Liver (tissue), 9 donors: ENCODE results near the gene UBR2. TPM values are rescaled to one million over a fixed set of nuclear protein-coding genes. Genes with fewer than 3 reads are reported as not detected.

ENCODE experiments used
- DNase-seq: peaks from one replicate; pipeline ENCODE4 v3.0.0-alpha.2; 2017; ENCODE audit warnings: low spot score
- H3K27ac ChIP-seq, 2 donors: one replicate each; pipeline ENCODE4 v1.7.0; 2013; ENCODE audit warnings: inconsistent platforms in 2 of 2, low read length in 2 of 2, control low read depth in 1 of 2, low read depth in 1 of 2, mild to moderate bottlenecking in 1 of 2
- H3K27me3 ChIP-seq, 4 donors: one replicate each; pipeline versions ENCODE4 v1.6.1 to v1.7.0; 2013; ENCODE audit warnings: low read length in 3 of 4, inconsistent platforms in 1 of 4, mild to moderate bottlenecking in 1 of 4, moderate library complexity in 1 of 4; ENCODE audit not compliant: control insufficient read depth in 4 of 4, insufficient read depth in 4 of 4
- H3K36me3 ChIP-seq, 4 donors: one replicate each; pipeline versions ENCODE4 v1.6.1 to v1.7.0; 2013; ENCODE audit warnings: low read length in 3 of 4, mild to moderate bottlenecking in 3 of 4, low read depth in 1 of 4, moderate library complexity in 1 of 4; ENCODE audit not compliant: control insufficient read depth in 4 of 4, insufficient read depth in 3 of 4
- H3K4me1 ChIP-seq, 4 donors: one replicate each; pipeline versions ENCODE4 v1.6.1 to v1.7.0; 2013; ENCODE audit warnings: low read length in 3 of 4, mild to moderate bottlenecking in 3 of 4, moderate library complexity in 1 of 4; ENCODE audit not compliant: control insufficient read depth in 4 of 4, insufficient read depth in 4 of 4
- H3K4me3 ChIP-seq, 3 donors: one replicate each; pipeline versions ENCODE4 v1.6.1 to v1.7.0; 2013; ENCODE audit warnings: low read length in 3 of 3, control low read depth in 1 of 3, low read depth in 1 of 3, mild to moderate bottlenecking in 1 of 3
- H3K9ac ChIP-seq, 2 donors: one replicate each; pipeline ENCODE4 v1.7.0; 2013; ENCODE audit warnings: low read length in 2 of 2, mild to moderate bottlenecking in 2 of 2, moderate library complexity in 2 of 2, control low read depth in 1 of 2, low read depth in 1 of 2
- H3K9me3 ChIP-seq, 4 donors: one replicate each; pipeline versions ENCODE4 v1.6.1 to v1.7.0; 2013; ENCODE audit warnings: low read length in 3 of 4; ENCODE audit not compliant: control insufficient read depth in 4 of 4
- ATF3 ChIP-seq: IDR thresholded peaks from 2 replicates; pipeline ENCODE4 v1.6.1; 2016; ENCODE audit warnings: antibody characterized with exemption
- EGR1 ChIP-seq, 2 donors: IDR thresholded peaks; 2 replicates each; pipeline ENCODE4 v1.6.1; 2016 to 2018; ENCODE audit warnings: antibody characterized with exemption in 2 of 2, low read depth in 2 of 2
- FOXA1 ChIP-seq: IDR thresholded peaks from 2 replicates; pipeline ENCODE4 v1.6.1; 2016; ENCODE audit warnings: antibody characterized with exemption
- FOXA2 ChIP-seq: IDR thresholded peaks from 2 replicates; pipeline ENCODE4 v1.6.1; 2016; ENCODE audit warnings: antibody characterized with exemption
- HNF4A ChIP-seq, 2 donors: conservative IDR thresholded peaks; 2 replicates each; pipeline ENCODE4 v1.6.1; 2016; ENCODE audit warnings: antibody characterized with exemption in 2 of 2, mild to moderate bottlenecking in 2 of 2
- HNF4G ChIP-seq: IDR thresholded peaks from 2 replicates; pipeline ENCODE4 v1.6.1; 2016; ENCODE audit warnings: antibody characterized with exemption
- JUND ChIP-seq, 2 donors: IDR thresholded peaks; 2 replicates each; pipeline ENCODE4 v1.6.1; 2016; ENCODE audit warnings: antibody characterized with exemption in 2 of 2
- RAD21 ChIP-seq, 2 donors: IDR thresholded peaks; 2 replicates each; pipeline ENCODE4 v1.6.1; 2016; ENCODE audit warnings: antibody characterized with exemption in 2 of 2, mild to moderate bottlenecking in 2 of 2
- RXRA ChIP-seq, 2 donors: IDR thresholded peaks; 2 replicates each; pipeline ENCODE4 v1.6.1; 2017 to 2018; ENCODE audit warnings: antibody characterized with exemption in 2 of 2, mild to moderate bottlenecking in 1 of 2
- SP1 ChIP-seq: IDR thresholded peaks from 2 replicates; pipeline ENCODE4 v1.6.1; 2018; ENCODE audit warnings: antibody characterized with exemption, mild to moderate bottlenecking
- TAF1 ChIP-seq: conservative IDR thresholded peaks from 2 replicates; pipeline ENCODE4 v1.6.1; 2016; ENCODE audit warnings: antibody characterized with exemption, mild to moderate bottlenecking
- YY1 ChIP-seq: IDR thresholded peaks from 2 replicates; pipeline ENCODE4 v1.6.1; 2016; ENCODE audit warnings: antibody characterized with exemption, mild to moderate bottlenecking
- ZBTB33 ChIP-seq: IDR thresholded peaks from 2 replicates; pipeline ENCODE4 v1.6.1; 2016; ENCODE audit warnings: antibody characterized with exemption
- WGBS: extraction: QIAGEN DNeasy Blood & Tissue Kit; methylation state at CpG from one replicate; pipeline ENCODE4 v1.1.7; 2013; 5-methylcytosine and 5-hydroxymethylcytosine counted together
- polyA plus RNA-seq, 2 donors: library from polyadenylated mRNA; stranded (reverse) in 1 of 2; unstranded in 1 of 2; fragments of 200-250 nt in 1 of 2; fragments of >200 nt in 1 of 2; fragmentation: Nextera tagmentation in 1 of 2; extraction: Ambion mirVana in 1 of 2; gene quantifications; one replicate each; pipeline versions ENCODE4 v1.2.1 to v1.2.3, GENCODE V29; 2013 to 2015
- total RNA-seq, 2 donors: library from RNA; depleted of rRNA; stranded (reverse); fragments of >200 nt; gene quantifications; one replicate each; pipeline ENCODE4 v1.2.3, GENCODE V29; 2014
- TF ChIP-seq, protein P1 (sequence below): IDR thresholded peaks from 2 replicates; pipeline ENCODE4 v1.6.1; 2016; ENCODE audit warnings: antibody characterized with exemption
- TF ChIP-seq, protein P2 (sequence below): IDR thresholded peaks from 2 replicates; pipeline ENCODE4 v1.6.1; 2016; ENCODE audit warnings: antibody characterized with exemption, mild to moderate bottlenecking
- donor health status: healthy.
- donor health status: healthy.
- donor health status: healthy.
- donor health status: healthy.
- donor health status: healthy.

UBR2 gene
- total and polyA plus RNA-seq, 4 donors = 6.3 to 32.9 (median 19.3) TPM

GRCh38 chr6:42704251-42704936 is 140.6 kb downstream of the UBR2 start:
- Histone ChIP-seq H3K4me3 (no peak overlapping the region), H3K27ac (no peak overlapping the region), H3K36me3 (no peaks in the 10 kb centered on the region), H3K9ac (no peak overlapping the region), H3K9me3 (no peaks in the 10 kb centered on the region), H3K4me1 (no peaks in the 10 kb centered on the region), H3K27me3 (no peaks in the 10 kb centered on the region)
- no peak for TF ChIP-seq RXRA (IDR thresholded peaks at IDR 0.05)
- TF ChIP-seq ATF3 = no peak
- TF ChIP-seq RAD21 (IDR thresholded peaks at IDR 0.05) = no peak
- TF ChIP-seq EGR1 (IDR thresholded peaks at IDR 0.05; ENCODE audit: low read depth in 2 of 2) = no peak
- TF ChIP-seq FOXA1 = no peak
- no peak for TF ChIP-seq YY1
- no peak for TF ChIP-seq ZBTB33
- no peak for TF ChIP-seq FOXA2
- TF ChIP-seq HNF4G = no peak
- DNase-seq = no peak
- WGBS = 68% methylated on average over 24 of the region's 24 CpGs

DNA sequence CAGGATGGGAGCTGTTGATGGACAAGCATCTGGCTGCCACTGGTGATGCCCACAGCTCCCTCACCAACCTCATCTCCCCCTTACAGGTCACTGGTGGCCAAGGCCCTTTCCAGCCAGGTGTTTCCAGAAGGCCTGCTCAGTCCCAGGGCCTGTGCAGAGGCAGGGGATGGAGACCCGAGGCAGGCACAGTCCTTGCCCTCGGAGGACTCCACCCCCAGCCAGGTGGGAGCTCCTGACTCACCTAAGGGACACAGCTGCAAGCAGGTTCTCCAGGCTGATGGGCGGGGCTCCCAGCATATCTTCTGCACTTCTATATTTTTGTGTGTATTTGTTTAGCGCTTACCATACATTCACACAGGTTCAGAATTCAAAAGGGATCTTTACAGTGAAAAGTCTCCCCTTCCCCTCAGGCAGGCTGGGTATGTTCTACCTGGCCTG is 141.1 kb downstream of the UBR2 start:
- H3K9ac ChIP-seq = no peak overlapping the region
- H3K9me3 ChIP-seq = no peaks in the 10 kb centered on the region
- no peak overlapping the region for H3K4me3 ChIP-seq
- 89% methylated on average over 4 of the region's 4 CpGs for WGBS
- H3K36me3 ChIP-seq = no peaks in the 10 kb centered on the region
- no peak for DNase-seq
- H3K27ac ChIP-seq = no peak overlapping the region
- H3K27me3 ChIP-seq = no peaks in the 10 kb centered on the region
- TF ChIP-seq HNF4G (no peak), EGR1 (IDR thresholded peaks at IDR 0.05; ENCODE audit: low read depth in 2 of 2) (no peak), JUND (IDR thresholded peaks at IDR 0.05) (no peak), HNF4A (conservative IDR thresholded peaks at IDR 0.05) (no peak), TAF1 (no peak), SP1 (no peak), FOXA2 (no peak), RXRA (IDR thresholded peaks at IDR 0.05) (no peak)
- TF ChIP-seq, protein P1, sequence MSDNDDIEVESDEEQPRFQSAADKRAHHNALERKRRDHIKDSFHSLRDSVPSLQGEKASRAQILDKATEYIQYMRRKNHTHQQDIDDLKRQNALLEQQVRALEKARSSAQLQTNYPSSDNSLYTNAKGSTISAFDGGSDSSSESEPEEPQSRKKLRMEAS = no peak
- TF ChIP-seq, protein P2, sequence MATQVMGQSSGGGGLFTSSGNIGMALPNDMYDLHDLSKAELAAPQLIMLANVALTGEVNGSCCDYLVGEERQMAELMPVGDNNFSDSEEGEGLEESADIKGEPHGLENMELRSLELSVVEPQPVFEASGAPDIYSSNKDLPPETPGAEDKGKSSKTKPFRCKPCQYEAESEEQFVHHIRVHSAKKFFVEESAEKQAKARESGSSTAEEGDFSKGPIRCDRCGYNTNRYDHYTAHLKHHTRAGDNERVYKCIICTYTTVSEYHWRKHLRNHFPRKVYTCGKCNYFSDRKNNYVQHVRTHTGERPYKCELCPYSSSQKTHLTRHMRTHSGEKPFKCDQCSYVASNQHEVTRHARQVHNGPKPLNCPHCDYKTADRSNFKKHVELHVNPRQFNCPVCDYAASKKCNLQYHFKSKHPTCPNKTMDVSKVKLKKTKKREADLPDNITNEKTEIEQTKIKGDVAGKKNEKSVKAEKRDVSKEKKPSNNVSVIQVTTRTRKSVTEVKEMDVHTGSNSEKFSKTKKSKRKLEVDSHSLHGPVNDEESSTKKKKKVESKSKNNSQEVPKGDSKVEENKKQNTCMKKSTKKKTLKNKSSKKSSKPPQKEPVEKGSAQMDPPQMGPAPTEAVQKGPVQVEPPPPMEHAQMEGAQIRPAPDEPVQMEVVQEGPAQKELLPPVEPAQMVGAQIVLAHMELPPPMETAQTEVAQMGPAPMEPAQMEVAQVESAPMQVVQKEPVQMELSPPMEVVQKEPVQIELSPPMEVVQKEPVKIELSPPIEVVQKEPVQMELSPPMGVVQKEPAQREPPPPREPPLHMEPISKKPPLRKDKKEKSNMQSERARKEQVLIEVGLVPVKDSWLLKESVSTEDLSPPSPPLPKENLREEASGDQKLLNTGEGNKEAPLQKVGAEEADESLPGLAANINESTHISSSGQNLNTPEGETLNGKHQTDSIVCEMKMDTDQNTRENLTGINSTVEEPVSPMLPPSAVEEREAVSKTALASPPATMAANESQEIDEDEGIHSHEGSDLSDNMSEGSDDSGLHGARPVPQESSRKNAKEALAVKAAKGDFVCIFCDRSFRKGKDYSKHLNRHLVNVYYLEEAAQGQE = no peak
- no peaks in the 10 kb centered on the region for H3K4me1 ChIP-seq
